NOMO-1 (cell line): ENCODE results near the gene MFAP3.
"Not testable (repeated sequence)": the region's sequence is repeated elsewhere in the genome, so short reads cannot be mapped to it uniquely, and the experiment has no call there.

Experiments used
- DNase-seq, 2 experiments: peaks; one replicate each; lab custom pipeline; 2025; ENCODE audit not compliant: unreplicated experiment in 2 of 2; lab: John Stamatoyannopoulos, UW

MFAP3 gene

DNA sequence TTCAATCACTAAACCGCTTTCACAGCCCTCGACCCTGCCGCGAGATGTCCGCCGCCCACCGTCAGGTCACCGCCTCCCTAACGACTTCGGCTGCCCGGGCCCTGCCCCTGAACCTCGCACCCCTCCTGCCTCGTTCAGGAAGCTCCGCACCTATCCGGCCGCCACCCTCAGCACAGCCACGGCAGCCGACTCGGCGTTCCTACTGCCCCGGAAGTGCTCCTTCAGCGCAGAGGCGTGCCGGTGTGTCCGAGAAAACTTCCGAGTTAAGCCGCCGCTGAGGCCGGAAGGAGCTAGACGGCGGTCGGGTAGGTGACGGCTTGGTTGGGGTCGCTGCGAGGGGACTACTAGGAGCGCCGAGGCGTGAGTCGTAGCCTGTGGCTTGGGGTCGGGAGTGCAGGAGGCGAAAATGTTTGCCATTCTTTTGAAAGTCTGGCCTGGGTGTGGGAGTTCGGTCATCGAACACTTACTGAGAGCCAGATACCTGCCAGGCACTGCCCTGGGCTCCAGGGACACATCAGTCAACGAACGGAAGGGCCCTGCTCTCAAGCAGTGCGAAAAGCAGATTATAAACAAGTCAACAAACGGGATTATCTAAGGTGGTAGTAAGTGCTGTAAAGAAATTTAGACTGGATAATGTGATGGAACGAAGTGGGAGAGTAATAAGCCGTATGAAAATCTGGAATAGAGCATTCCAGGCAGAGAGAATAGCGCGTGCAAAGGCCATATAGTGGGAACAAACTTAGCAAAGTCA, at the start of gene MFAP3, which contains the start of gene FAM114A2:
Gene MFAP3 (plus strand): TSS at position 261 of the 751 bp plus-strand sequence. CDS start 10,756 bp downstream, outside the sequence.
Gene FAM114A2 (minus strand): TSS at position 204 of the 751 bp plus-strand sequence. CDS start 3,957 bp downstream, outside the sequence.
- DNase-seq = peak; percentile 83 to 88

DNA sequence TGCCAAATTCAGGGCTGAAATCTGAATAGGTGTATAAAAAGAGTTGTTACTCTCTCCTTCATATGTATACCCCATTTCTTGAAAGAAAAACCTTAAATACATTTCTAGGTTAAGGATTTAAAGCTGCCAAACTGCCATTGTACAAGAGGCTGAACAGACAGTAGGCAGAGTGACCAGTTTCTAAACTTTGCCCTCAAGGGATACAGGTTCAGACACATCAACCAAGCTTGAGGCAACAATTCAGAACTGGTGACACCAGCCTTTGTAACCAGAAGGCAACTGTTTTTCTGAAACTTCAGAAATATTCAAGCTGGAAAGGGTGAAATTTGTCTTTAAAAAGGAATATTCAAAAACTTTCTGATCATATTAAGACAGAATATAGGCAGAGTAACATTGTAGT, 47.6 kb upstream of the MFAP3 start:
- no peak for DNase-seq

DNA sequence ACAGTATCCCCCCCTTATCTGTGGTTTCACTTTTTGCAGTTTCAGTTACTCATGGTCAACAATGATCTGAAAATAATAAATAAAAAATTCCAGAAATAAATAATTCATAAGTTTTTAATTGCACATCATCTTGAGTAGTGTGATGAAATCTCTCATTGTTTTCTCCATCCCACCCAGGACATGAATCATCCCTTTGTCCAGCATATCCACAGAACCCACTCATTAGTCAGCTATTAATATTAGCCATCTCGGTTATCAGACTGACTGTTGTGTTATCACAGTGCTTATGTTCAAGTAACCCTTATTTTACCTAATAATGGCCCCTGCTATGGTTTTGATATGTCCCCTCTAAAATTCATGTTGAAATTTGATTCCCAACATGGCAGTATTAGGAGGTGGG, 40.8 kb upstream of the MFAP3 start:
- no peak for DNase-seq

DNA sequence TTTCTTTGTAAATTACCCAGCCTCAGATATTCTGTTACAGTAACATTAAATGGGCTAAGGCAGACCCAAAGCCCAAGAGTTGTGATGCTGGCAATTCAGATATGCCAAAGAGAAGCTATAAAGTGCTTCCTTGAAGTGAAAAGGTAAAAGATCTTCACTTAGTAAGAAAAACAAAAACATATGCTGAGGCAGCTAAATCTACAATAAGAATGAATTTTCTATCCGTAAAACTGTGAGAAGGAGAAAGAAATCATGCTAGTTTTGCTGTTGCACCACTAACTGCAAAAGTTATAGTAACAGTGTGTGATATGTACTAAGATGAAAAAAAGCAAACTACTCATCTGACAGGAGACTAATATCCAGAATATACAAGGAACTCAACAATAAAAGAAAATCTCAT, 40.0 kb upstream of the MFAP3 start:
- DNase-seq = no peak

DNA sequence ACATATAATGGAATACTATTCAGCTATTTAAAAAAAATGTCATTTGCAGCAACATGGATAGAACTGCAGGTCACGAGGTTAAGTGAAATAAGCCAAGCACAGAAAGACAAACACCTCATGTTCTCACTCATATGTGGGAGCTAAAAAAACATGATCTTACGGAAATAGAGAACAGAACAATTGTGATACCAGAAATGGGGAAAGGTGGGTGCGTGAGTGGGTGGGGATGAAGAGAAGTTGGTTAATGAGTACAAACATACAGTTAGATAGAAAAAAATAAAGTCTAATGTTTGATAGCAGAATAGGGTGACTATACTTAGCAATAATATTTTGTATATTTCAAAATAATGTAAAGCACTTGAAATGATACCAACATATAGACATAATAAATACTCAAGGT, 38.8 kb upstream of the MFAP3 start:
- no peak for DNase-seq

DNA sequence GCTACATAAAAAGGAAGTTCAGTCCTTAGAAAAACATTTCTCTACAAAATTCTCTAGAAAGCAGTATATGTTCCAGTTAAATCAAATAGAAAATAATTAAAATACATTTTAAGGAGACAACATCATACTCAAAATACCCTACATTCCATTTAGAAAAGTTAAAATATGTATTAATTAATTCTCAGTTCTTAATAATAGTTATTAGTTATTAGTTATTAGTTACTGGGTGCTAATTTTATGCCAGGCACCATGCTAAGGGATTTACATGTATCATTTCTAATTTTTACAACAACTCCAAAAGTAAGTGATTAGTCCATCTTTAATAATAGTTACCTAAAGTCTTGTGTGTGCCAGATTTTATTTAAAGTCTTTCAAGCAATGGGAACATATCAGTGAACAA, 38.1 kb upstream of the MFAP3 start:
- no peak for DNase-seq

DNA sequence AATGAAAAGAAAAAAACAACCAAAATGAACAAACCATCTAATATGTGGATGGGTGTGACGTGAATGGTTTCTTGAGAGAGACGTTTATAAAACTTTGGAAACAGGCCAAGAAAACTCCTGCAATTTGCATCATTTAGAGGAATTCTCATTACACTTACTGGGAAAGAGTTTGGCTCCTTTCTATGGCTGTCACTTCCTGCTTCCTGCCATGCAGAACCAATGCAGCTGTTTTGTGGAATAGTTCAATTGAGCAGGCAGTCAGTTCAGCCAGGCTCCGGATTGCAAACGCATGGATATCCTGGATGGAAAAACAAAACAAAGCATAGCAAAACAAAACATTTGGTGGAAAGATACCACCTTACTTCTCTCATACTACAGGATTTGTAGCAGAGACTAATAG, 36.7 kb upstream of the MFAP3 start:
- no peak for DNase-seq

DNA sequence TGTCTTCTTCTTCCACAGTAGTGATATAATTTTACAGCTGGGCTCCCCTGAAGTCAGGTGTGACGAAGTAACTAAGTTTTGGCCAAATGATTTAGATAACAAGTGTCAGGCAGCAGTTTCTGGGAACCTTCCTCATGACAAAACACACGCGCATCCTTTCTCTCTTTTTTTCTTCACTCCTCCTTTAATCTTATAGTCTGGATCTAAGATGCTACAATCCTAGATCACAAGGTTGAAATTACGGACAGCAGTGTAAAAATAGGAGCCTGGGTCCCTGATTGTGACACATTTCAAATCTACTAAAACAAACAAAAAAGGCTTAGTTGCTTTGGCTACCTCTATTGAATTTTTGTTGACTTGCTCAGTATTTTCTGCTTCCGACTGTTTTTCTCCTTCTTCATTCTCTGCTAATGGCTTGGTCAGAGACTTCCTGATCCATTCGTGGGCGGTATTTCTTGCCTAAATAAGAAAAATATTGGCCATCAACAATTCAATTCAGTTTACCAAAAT, 36.2 kb upstream of the MFAP3 start:
- no peak for DNase-seq

DNA sequence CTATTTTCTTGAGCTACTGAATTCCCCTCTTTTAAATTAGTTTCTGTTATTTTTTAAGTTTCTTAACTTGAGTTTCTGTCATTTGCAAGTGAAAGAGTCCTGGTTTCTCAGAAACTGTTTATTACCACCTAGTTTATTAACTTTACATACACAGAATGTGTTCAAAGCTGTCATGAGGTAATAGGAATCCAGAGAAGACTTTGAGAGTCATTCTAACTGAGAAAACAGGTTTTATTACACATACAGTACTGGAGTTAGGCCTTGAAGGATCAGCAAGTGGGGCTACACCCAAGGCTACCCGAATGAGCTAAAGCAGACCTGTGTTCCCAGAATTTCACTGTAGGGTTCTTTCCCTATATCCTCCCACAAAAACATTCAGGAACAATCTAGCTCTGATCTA, 33.1 kb upstream of the MFAP3 start:
- DNase-seq = no peak

DNA sequence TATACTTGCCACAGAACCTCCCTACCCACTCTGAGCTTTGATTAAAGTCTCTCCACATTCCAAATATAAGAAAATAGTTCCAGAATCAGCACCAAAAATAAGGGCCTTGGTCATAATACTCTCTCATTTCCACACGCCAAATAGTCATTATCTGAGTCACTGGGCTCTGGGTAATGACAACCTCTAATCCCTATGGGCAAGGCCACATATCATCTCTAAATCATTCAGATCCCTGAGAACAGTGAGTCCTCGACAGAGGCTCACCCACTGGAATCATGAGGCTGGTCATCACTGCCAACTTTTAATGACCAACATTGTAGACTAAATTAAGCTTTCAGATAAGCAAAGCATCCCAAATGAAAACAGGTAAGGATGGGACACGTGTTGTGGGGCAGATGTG, 28.1 kb upstream of the MFAP3 start:
- no peak for DNase-seq

DNA sequence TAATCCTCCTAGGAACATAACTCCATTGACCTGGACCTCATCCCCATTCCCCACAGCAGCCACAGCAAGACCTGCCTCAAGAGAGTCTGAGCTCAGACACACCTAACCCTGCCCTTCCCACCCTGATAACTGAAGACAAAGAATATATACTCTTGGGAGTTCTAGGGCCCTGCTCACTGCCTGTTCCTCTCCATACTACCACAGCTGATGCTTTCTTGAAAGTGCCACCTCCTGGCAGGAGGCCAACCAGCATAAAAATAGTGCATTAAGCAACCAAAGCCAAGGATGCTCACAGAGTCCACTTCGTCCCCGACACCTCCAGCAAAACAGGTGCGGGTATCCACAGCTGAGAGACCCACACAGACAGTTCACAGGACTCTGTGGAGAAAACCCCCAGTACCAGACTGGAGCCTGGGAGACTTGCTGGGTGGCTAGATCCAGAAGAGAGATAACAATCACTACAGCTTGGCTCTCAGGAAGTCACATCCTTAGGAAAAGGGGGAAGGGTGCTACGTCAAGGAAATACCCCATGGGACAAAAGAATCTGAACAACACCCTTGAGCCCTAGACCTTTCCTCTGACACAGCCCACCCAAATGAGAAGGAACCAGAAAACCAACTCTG, 23.6 kb upstream of the MFAP3 start:
- DNase-seq = no peak

DNA sequence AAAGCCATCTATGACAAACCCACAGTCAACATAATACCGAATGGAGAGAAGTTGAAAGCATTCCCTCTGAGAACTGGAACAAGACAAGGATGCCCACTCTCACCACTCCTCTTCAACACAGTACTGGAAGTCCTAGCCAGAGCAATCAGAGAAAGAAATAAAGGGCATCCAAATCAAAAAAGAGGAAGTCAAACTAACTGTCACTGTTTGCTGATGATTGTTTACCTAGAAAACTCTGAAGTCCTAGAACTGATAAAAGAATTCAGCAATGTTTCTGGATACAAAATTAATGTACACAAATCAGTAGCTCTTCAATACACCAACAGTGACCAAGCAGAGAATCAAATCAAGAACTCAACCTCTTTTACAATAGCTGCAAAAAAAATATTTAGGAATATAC, 19.8 kb upstream of the MFAP3 start:
- not testable (repeated sequence) for DNase-seq

DNA sequence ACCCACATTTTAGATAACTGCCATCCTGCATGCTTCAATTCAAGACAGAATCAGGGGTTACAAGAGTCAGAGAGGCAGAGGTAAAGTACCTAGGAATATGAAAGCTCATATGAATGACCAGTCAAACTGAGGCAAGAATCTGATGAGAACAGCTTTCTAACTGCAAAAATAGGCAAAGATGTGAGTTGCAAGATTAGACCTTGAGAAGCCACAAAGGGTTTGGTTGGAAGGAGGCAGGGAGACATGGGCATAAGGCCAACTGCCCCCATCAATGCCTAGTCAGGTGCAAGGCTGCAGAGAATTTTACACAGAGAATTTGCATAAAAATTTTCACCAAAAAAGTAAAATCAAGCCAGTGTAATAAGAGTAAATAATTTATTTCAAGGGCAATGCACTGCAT, 12.8 kb upstream of the MFAP3 start:
- DNase-seq = no peak

DNA sequence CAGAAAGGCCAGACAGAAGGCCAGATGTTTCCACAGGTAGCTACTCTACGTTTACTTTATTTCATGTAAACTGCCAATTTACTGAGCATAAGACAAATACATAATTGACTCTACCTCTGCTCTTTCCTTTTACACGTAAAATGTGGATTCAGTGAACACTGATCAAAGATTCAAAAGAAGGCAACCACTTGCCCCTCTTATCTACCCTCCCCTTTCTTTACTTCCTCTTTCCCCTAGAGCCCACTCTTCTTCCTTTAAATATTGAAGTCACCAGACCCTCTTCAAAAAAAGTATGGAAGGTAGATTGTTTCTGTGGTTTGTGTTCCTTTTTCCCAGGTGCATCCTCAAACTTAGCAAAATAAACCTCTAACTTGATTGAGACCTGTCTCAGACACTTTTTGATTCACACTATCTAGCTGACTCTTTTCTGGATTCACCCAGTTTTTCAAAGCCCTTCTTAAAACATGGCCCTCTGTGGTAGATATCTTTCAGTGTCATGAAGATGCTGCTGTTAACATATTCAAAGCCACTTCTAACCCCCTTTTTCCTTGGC, 6.8 kb upstream of the MFAP3 start:
- DNase-seq = no peak

DNA sequence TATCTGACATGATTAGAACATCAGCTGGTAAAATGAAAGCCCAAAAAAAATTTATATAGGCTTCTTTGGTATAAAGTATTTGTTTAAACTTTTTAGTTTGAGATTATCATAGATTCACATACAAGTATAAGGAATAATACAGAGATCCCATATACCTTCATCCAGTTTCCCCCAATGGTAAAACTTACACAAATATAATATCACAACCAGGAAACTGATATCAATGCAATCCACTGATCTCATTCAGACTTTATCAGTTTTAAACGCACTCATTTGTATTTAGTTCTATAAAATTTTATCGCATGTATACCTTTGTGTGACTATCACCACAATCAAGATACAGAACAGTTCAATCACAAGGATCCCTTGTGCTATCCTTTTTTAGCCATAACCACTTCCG, 3.8 kb upstream of the MFAP3 start:
- no peak for DNase-seq

DNA sequence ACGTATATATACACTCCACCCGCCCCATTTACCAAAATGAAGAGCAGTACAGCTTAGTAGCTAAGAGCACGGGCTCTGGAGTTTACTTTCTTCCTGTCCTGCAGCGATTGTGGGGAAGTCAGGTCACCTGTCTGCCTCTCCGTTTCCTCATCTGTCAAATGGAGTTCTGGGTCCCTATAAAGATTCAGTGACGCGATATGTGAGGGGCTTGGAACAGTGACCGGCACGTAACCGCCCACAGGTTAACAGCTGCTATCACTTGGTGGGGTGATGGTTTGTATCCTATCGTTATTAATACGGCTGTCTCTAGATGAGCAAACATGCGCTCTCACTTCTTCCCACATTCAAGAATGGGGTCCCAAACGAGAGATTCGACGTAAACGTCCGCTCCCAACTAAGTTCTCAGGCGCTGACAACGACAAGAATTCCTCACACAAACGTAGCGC, 483 bp upstream of the MFAP3 start:
- DNase-seq = peak in 1 of 2 experiments; percentile 64

DNA sequence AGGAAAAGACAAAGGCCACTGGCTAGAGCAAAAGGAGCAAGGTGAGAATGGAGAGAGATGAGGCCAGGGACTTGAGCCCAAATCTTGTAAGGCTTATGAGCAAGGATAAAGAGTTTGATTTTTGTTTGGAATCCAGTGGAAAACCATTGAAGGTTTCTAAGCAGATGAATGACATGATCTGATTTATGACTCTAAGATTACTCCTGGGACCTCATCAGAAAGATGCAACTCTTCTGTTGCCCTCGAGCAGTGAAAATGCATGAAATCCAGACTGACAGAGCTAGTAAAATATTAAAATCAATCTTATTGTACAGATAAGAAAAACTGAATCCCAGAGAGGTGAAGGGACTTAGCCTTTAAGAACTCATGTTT, 677 bp downstream of the MFAP3 start:
- DNase-seq = no peak

DNA sequence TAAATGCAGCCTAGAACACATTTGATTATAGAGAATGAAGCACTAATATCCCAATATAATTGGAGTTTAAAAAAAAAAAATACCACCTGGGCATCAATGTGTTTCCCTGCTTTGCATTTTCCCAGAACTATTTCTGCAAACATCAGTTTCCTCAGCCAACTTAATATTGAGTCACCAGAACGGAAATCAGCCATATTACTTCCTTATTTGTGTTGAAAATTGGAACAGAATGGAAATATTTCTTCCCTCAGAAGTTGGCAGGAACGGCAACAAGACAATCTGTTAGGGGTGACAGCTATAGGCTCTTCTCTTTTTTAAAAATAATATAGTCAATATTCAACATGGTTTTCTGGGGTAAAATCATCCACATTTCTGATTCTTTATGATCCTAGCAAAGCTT, 4.0 kb downstream of the MFAP3 start:
- peak in 1 of 2 experiments; percentile 20 for DNase-seq

DNA sequence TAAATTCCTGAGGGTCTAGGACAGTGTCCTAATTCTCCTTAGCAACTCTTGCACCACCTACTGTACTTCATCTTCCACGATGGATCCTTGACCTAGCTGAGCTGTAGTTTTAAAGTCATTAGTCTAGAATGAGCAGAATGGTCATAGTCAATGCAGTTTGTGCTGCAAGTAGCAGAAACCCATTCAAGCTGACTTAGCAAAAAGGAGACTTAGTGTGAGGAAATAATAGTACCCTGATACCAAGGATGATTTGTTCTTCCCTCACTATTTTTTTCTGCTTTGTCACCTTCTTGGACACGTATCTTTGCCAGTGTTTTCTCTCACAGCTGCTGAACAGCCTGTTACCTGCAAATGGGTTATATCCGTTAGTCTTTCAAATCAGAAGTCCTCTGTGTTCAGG, 5.3 kb downstream of the MFAP3 start:
- no peak for DNase-seq

DNA sequence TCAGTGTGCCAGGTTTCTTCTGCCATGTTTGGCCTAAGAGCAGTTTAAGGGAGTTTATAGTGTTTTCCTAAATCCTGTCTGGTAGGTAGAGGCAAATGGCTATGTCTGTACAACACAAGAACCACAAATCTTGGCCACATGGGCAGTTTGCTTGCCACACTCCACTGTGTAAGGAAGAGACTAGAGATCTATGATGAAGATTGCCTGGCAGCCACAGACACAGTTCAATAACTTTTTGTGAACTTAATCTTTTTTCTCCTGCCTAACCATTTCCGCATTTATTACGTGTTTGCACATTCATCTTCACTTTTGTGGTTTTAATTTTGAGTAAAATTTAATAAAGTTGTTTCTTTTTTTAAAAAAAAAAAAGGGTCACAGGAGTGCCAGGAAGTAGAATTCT, 5.8 kb downstream of the MFAP3 start:
- DNase-seq = no peak

DNA sequence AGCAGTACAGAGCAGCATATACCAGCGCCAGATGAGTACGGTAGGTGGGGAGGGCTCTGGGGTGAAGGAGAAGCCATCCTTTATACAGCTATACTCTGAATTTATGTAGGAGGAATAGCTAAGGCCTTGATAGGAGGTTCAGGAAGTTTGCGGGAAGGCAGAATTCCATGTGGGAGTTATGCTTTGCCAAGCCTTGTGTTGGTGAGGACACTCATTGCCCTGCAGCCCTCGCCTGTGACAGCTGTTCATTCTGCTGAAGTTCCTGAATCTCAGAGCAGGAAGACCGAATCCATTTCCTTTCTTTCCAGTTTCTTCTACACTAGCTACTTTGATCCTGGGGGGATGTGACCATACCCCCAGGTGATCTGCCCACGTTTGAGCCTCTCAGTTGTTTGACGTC, 7.7 kb downstream of the MFAP3 start:
- DNase-seq = no peak

DNA sequence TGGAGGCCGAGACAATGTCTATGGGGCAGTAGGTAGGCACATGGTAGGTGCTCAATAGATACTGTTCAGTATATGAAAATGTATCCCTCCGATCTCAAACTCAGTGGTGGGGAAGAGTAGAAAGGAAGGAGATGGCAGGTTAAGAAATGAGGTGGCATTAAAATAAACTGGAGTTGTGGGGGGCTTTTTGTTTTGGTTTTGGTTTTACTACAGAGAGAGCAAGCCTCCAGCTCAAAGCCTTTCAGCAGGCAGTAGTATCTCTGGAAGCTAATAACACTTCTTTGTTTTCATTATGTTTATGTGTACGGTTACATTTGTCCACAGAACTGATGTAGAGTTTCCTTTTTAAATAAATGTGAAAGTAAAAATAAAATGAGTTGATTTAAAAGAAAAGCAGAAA, 8.6 kb downstream of the MFAP3 start:
- no peak for DNase-seq
